Stimulated activated effector memory CD8-positive, alpha-beta T cell treated with anti-CD3 and anti-CD28 coated beads, Interleukin-12 subunit alpha, Interleukin-12 subunit beta, amount 100 ng/mL, for 72 hours (primary cell): ENCODE results near the gene ZMAT3.
"Not testable (repeated sequence)": the region's sequence is repeated elsewhere in the genome, so short reads cannot be mapped to it uniquely, and the experiment has no call there.

ENCODE experiments used
- ATAC-seq: fragments of 150-1000 bp; cut with Tn5 transposase; 2 replicates; pipeline ENCODE4 v1.10.0; 2021
- DNase-seq, 2 donors: peaks; one replicate each; pipeline ENCODE4 v3.0.0; 2021 to 2022; ENCODE audit warnings: low spot score in 2 of 2
- H3K27ac Mint-ChIP-seq: one replicate; pipeline ENCODE4 v1.8.0; 2022; ENCODE audit warnings: mild to moderate bottlenecking, mixed read lengths
- H3K36me3 Mint-ChIP-seq: one replicate; pipeline ENCODE4 v1.8.0; 2022; ENCODE audit warnings: mild to moderate bottlenecking, mixed read lengths
- H3K4me1 Mint-ChIP-seq: one replicate; pipeline ENCODE4 v1.8.0; 2022; ENCODE audit warnings: mixed read lengths
- H3K4me3 Mint-ChIP-seq: one replicate; pipeline ENCODE4 v1.8.0; 2022; ENCODE audit warnings: mild to moderate bottlenecking, mixed read lengths
- H3K9me3 Mint-ChIP-seq: one replicate; pipeline ENCODE4 v1.8.0; 2022; ENCODE audit warnings: mixed read lengths

Gene ZMAT3

DNA sequence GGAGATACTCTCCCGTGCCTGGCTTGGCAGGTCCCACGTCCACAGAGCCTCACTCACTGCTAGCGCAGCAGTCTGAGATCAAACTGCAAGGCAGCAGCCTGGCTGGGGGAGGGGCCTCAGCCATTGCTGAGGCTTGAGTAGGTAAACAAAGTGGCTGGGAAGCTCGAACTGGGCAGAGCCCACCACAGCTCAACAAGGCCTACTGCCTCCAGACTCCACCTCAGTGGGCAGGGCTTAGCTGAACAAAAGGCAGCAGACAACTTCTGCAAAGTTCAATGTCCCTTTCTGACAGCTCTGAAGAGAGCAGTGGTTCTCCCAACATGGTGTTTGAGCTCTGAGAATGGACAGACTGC is 32.7 kb downstream of the ZMAT3 start:
- H3K27ac Mint-ChIP-seq, H3K9me3 Mint-ChIP-seq, H3K36me3 Mint-ChIP-seq, DNase-seq, H3K4me3 Mint-ChIP-seq, ATAC-seq: not testable (repeated sequence)
- H3K4me1 Mint-ChIP-seq: peaks cover 41% of the 10 kb centered on the region

DNA sequence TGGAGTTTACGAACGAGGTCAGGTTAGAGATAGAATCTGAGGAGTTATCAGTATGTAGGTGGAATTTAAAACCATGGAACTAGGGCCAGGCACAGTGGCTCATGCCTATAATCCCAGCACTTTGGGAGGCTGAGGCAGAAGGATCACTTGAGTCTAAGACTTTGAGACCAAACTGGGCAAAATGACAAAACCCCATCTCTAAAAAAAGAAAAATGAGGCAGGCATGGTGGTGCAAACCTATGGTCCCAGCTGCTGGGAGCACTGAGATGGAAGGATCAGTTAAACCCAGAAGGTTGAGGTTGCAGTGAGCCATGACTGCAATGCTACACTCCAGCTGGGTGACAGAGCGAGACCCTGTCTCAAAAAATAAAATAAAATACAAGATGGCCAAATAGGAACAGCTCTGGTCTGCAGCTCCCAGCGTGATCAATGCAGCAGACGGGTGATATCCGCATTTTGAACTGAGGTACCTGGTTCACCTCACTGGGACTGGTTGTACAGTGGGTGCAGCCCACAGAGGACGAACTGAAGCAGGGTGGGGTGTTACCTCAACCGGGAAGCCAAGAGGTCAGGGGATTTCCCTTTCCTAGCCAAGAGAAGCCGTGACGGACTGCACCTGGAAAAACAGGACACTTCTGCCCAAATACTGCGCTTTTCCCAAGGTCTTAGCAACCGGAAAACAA is 33.3 kb downstream of the ZMAT3 start:
- H3K27ac Mint-ChIP-seq: peak overlapping the region; percentile 41
- ATAC-seq (no peak), DNase-seq (no peak)
- H3K4me3 Mint-ChIP-seq: no peak overlapping the region
- no peaks in the 10 kb centered on the region for H3K9me3 Mint-ChIP-seq
- H3K36me3 Mint-ChIP-seq: peaks cover 5% of the 10 kb centered on the region
- H3K4me1 Mint-ChIP-seq: peaks cover 41% of the 10 kb centered on the region

DNA sequence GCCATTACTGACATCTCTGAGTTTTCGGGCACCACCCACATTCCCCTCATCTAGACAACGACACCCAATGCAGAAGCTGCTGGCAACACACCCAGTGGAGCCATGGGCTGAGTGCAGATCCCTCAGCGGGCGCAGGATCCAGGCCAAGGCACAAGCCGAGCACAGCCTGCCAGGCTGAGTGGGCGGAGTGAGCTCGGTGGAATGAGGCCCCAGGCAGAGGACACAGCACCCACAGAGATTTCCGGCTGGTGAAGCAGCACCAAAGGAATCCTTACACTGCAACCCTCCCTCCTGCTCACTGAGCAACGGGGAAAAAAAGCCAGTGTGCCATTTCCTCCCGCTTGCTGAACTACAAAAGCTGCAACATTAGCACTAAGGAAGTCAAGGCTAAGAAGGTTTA is 34.3 kb downstream of the ZMAT3 start:
- Mint-ChIP-seq H3K4me1 (peaks cover 35% of the 10 kb centered on the region), H3K27ac (peak overlapping the region; percentile 41), H3K36me3 (peaks cover 5% of the 10 kb centered on the region), H3K4me3 (peak overlapping the region; percentile 41), H3K9me3 (no peaks in the 10 kb centered on the region)
- ATAC-seq (peak; percentile 98), DNase-seq (peak in 1 of 2 donors; percentile 11)

- ATAC-seq (no peak), DNase-seq (no peak)
- no peaks in the 10 kb centered on the region for H3K9me3 Mint-ChIP-seq
- H3K4me3 Mint-ChIP-seq: peak overlapping the region; percentile 41
- H3K4me1 Mint-ChIP-seq: peaks cover 34% of the 10 kb centered on the region
- no peak overlapping the region for H3K27ac Mint-ChIP-seq
- peaks cover 5% of the 10 kb centered on the region for H3K36me3 Mint-ChIP-seq
These were observed 34.8 kb downstream of the ZMAT3 start for GRCh38 chr3:179036626-179037300.

DNA sequence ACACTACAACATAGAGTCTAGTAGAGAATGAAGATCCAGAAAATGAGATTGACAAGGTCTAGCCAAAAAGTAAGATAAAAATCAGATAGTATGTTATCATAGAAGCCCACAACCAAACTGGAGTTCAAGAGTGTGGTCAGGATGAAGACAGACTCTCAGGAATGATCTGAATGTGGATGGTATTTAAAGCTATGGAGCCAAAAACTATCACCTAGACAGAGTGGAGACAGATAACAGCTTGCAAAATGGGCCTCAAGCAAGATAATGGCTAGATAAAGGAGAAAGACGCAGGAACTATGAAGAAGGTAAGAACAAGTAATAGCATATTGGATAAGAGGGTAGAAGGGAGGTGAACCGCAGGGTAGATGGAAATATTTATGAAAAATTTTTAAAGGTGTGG is 35.4 kb downstream of the ZMAT3 start:
- ATAC-seq (no peak), DNase-seq (no peak)
- Mint-ChIP-seq H3K4me1 (peaks cover 29% of the 10 kb centered on the region), H3K27ac (no peak overlapping the region), H3K36me3 (peaks cover 5% of the 10 kb centered on the region), H3K9me3 (no peaks in the 10 kb centered on the region), H3K4me3 (no peak overlapping the region)

DNA sequence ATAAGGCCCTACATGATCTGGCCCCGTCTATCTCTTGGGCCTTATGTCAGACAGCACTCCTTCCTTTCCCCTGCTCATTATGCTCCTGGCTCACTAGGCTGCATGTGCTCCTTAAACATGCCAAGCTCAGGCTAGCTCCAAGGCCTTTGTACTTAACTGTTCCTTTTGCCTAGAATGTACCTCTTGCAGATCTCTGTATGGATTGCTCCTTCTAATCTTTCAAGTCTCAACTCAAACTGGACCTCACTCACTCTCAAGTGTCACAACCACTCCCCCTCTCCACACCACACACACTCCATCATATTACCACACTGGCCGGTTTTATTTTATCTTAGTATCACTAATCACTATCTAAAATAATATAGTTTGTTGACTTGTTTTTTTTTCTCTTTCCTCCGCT is 36.4 kb downstream of the ZMAT3 start:
- Mint-ChIP-seq H3K4me1 (peaks cover 20% of the 10 kb centered on the region), H3K4me3 (no peak overlapping the region), H3K27ac (no peak overlapping the region), H3K36me3 (no peaks in the 10 kb centered on the region), H3K9me3 (no peaks in the 10 kb centered on the region)
- no peak for DNase-seq
- ATAC-seq: no peak

DNA sequence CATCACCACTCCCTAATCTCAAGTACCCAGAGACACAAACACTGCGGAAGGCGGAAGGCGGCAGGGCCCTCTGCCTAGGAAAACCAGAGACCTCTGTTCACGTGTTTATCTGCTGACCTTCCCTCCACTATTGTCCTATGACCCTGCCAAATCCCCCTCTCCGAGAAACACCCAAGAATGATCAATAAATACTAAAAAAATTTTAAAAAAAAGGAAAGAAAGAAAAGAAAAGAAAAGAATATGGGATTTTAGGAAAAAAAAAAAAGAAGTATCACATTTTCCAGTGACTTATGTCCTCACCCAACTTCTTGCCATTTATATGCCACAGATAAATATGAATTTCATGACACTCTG is 38.3 kb downstream of the ZMAT3 start:
- not testable (repeated sequence) for H3K4me3 Mint-ChIP-seq, H3K27ac Mint-ChIP-seq, H3K36me3 Mint-ChIP-seq, H3K9me3 Mint-ChIP-seq, ATAC-seq, DNase-seq
- peaks cover 15% of the 10 kb centered on the region for H3K4me1 Mint-ChIP-seq

DNA sequence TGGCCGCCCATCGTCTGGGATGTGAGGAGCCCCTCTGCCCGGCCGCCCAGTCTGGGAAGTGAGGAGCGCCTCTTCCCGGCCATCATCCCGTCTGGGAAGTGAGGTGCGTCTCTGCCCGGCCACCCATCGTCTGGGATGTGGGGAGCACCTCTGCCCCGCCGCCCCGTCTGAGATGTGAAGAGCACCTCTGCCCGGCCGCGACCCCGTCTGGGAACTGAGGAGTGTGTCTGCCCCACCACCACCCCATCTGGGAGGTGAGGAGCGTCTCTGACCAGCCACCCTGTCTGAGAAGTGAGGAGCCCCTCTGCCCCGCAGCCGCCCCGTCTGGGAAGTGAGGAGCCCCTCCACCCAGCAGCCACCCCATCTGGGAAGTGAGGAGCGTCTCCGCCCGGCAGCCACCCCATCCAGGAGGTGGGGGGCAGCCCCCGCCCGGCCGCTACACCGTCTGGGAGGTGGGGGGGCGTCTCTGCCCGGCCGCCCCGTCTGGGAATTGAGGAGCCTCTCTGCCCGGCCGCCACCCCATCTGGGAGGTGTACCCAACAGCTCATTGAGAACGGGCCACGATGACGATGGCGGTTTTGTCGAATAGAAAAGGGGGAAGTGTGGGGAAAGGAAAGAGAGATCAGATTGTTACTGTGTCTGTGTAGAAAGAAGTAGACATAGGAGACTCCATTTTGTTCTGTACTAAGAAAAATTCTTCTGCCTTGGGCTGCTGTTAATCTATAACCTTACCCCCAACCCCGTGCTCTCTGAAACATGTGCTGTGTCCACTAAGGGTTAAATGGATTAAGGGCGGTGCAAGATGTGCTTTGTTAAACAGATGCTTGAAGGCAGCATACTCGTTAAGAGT is 38.9 kb downstream of the ZMAT3 start:
- H3K36me3 Mint-ChIP-seq, H3K27ac Mint-ChIP-seq, H3K4me1 Mint-ChIP-seq, DNase-seq, ATAC-seq, H3K9me3 Mint-ChIP-seq, H3K4me3 Mint-ChIP-seq: not testable (repeated sequence)

- no peak overlapping the region for H3K4me3 Mint-ChIP-seq
- H3K4me1 Mint-ChIP-seq: no peaks in the 10 kb centered on the region
- peaks cover 21% of the 10 kb centered on the region for H3K36me3 Mint-ChIP-seq
- ATAC-seq (no peak), DNase-seq (no peak)
- H3K27ac Mint-ChIP-seq: no peak overlapping the region
- H3K9me3 Mint-ChIP-seq: no peaks in the 10 kb centered on the region
These were observed 42.5 kb downstream of the ZMAT3 start for GRCh38 chr3:179029096-179029495.

DNA sequence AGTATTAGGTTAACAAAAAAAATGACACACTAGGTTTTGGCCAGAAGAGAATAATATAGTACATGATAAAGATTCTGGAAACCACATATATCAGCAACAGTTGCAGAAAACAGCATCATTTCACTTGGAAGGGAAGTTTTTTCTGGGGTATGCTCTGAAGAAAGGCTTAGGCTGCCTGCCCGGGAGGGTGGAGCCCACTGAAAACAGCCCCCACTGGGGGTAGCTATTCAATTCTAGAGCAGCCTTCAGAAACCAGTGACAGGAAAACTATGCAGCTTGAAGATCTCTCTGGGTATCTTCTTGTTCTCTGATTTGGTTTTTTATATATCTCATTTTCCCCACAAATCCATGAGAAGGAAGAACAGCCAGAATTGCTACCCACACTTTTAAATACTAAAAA is 43.2 kb downstream of the ZMAT3 start:
- Mint-ChIP-seq H3K36me3 (peaks cover 21% of the 10 kb centered on the region), H3K4me1 (no peaks in the 10 kb centered on the region), H3K9me3 (no peaks in the 10 kb centered on the region), H3K4me3 (no peak overlapping the region), H3K27ac (no peak overlapping the region)
- DNase-seq (no peak), ATAC-seq (no peak)

DNA sequence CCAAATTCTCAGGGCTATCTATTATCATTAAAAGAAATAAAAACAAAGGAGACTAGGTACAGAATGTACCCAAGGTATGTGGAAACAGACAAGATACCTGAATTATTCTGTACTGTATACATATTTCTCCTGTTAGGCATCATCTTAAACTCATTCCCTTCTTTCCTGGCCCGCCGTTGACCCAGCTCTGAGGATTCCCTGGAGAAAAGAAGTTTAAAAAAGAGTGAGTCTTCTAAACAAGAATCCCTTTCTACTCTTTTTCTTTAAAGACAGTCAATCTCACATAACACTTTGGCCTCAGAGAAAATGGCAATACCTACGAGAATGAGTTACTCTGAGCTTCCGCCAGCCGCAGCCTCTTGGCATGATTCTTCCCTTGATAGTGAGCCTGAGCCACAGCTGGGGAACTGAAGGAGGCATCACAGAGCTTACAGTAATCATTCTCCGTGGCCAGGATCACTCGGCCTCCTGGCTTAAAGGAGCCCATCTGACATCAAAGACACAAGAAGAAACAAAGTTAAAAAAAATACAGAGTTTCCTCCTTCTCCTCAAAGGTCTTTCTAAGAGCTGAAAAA is 44.2 kb downstream of the ZMAT3 start:
- H3K9me3 Mint-ChIP-seq: no peaks in the 10 kb centered on the region
- peak overlapping the region; percentile 40 for H3K27ac Mint-ChIP-seq
- H3K4me1 Mint-ChIP-seq: no peaks in the 10 kb centered on the region
- no peak for ATAC-seq
- H3K4me3 Mint-ChIP-seq: no peak overlapping the region
- DNase-seq: no peak
- peaks cover 21% of the 10 kb centered on the region for H3K36me3 Mint-ChIP-seq

- Mint-ChIP-seq H3K4me1 (no peaks in the 10 kb centered on the region), H3K36me3 (peaks cover 21% of the 10 kb centered on the region), H3K4me3 (no peak overlapping the region), H3K9me3 (no peaks in the 10 kb centered on the region), H3K27ac (no peak overlapping the region)
- no peak for DNase-seq
- ATAC-seq: no peak
These were observed 45.0 kb downstream of the ZMAT3 start for GRCh38 chr3:179026636-179027035.

- peaks cover 17% of the 10 kb centered on the region for H3K36me3 Mint-ChIP-seq
- peak overlapping the region; percentile 38 for H3K27ac Mint-ChIP-seq
- no peaks in the 10 kb centered on the region for H3K9me3 Mint-ChIP-seq
- ATAC-seq (no peak), DNase-seq (no peak)
- no peak overlapping the region for H3K4me3 Mint-ChIP-seq
- H3K4me1 Mint-ChIP-seq: peaks cover 6% of the 10 kb centered on the region
These were observed 50.3 kb downstream of the ZMAT3 start for GRCh38 chr3:179021119-179021903.

- Mint-ChIP-seq H3K27ac (no peak overlapping the region), H3K9me3 (no peaks in the 10 kb centered on the region), H3K4me1 (peaks cover 16% of the 10 kb centered on the region), H3K4me3 (no peak overlapping the region), H3K36me3 (peaks cover 7% of the 10 kb centered on the region)
- DNase-seq (no peak), ATAC-seq (no peak)
These were observed 51.5 kb downstream of the ZMAT3 start for GRCh38 chr3:179020112-179020511.

DNA sequence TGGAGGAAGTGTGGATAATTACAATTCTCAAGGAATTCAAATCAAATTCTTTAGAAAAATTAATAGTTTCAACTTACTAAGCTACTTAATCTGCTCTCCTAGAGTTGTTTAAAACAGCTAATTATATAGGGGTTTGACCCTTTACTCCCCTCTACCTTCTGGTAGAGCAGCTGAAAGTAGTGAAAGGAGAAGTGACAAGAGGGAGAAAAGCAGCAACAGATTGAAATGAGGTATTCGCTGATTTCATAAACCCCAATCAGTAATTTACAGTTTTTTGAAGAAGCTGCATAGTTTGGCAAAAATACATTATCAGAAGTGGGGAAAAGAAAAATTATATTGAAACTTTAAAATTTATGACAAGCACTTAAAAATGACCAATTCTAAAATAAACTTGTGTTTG is 52.8 kb downstream of the ZMAT3 start:
- DNase-seq: no peak
- Mint-ChIP-seq H3K36me3 (peaks cover 7% of the 10 kb centered on the region), H3K27ac (no peak overlapping the region), H3K9me3 (no peaks in the 10 kb centered on the region), H3K4me1 (peaks cover 16% of the 10 kb centered on the region), H3K4me3 (no peak overlapping the region)
- ATAC-seq: no peak
